ENCODE results near the gene ATG10. TPM values are rescaled to one million over a fixed set of nuclear protein-coding genes. Genes with fewer than 3 reads are reported as not detected.

The ATG10 gene
- total and polyA plus RNA-seq, 2 of the 13 experiments (the other 11 are each of a cell fraction or from before 2014, with no cell fraction given): 2.0 to 5.7 TPM

- ChIA-PET CTCF (ENCODE audit: low intra/inter-chr PET ratio, low total read pairs) (no interaction called here), POLR2A (no interaction called here)
- in situ Hi-C loops (cut with HindIII; ENCODE audit: extremely low pct_ligation_motif_present, low pct_unique_long_range_greater_than_20kb): no loop called here
- Histone ChIP-seq H3K4me2 (ENCODE audit: low read depth, low read length) (no peak overlapping the region), H3K27ac (ENCODE audit: extremely low read length, insufficient read depth, low read length) (no peak overlapping the region), H3K4me1 (ENCODE audit: insufficient read depth, low read length) (no peaks in the 10 kb centered on the region), H3K79me2 (ENCODE audit: insufficient read depth, low read length) (no peaks in the 10 kb centered on the region), H3K4me3 (replicated peaks in 1 of 3; ENCODE audit: insufficient read depth in 1 of 3, low read depth in 2 of 3, low read length in 3 of 3) (no peak overlapping the region), H4K20me1 (ENCODE audit: insufficient read depth, low read length) (no peaks in the 10 kb centered on the region), H3K27me3 (ENCODE audit: control insufficient read depth in 1 of 2, insufficient read depth in 2 of 2, low read length in 2 of 2) (no peaks in the 10 kb centered on the region), H3K9ac (ENCODE audit: insufficient read depth, low read depth, low read length) (no peak overlapping the region), H3K36me3 (replicated peaks in 1 of 2; ENCODE audit: control insufficient read depth in 1 of 2, insufficient read depth in 2 of 2, low read length in 2 of 2) (no peaks in the 10 kb centered on the region), H2AFZ (ENCODE audit: low read length) (no peak overlapping the region), H3K9me3 (ENCODE audit: low read length) (peaks cover 18% of the 10 kb centered on the region; the same call in 1 of the 2 replicates)
- ATAC-seq (no peak), DNase-seq (ENCODE audit: low spot score) (no peak), FAIRE-seq (no peak)
- no TSS peak for BruUV-seq (replicated peaks)
- intact Hi-C loops (cut with micrococcal nuclease; ENCODE audit: unreplicated experiment): no loop called here
- TF ChIP-seq SMAD1 (CRISPR knock-in tag; IDR thresholded peaks at IDR 0.05; ENCODE audit: borderline replicate concordance, low read depth): no peak
- no peak for TF ChIP-seq FOXK1 (CRISPR knock-in tag; IDR thresholded peaks at IDR 0.05; ENCODE audit: borderline replicate concordance, low read depth)
- TF ChIP-seq ZNF44 (CRISPR knock-in tag; IDR thresholded peaks at IDR 0.05): no peak
- no peak for TF ChIP-seq RBM22 (optimal IDR thresholded peaks at IDR 0.05; ENCODE audit: low read length)
- no peak for TF ChIP-seq PREB (CRISPR knock-in tag; IDR thresholded peaks at IDR 0.05)
- TF ChIP-seq ZBTB25 (CRISPR knock-in tag; IDR thresholded peaks at IDR 0.05): no peak
- TF ChIP-seq TARDBP (CRISPR knock-in tag; IDR thresholded peaks at IDR 0.05): no peak
Observed at GRCh38 chr5:82096249-82096648, 124.4 kb downstream of the ATG10 start.
